Stimulated activated CD8-positive, alpha-beta memory T cell treated with anti-CD3 and anti-CD28 coated beads, Interleukin-12 subunit alpha, Interleukin-12 subunit beta, amount 100 ng/mL, for 24 hours (primary cell): ENCODE measurements around the gene GPR82.
"Not testable (repeated sequence)": the region's sequence is repeated elsewhere in the genome, so short reads cannot be mapped to it uniquely, and the experiment has no call there.

Experiments
- DNase-seq: peaks from one replicate; pipeline ENCODE4 v3.0.0-alpha.2; 2020; ENCODE audit errors: extremely low read depth

GPR82 gene, protein sequence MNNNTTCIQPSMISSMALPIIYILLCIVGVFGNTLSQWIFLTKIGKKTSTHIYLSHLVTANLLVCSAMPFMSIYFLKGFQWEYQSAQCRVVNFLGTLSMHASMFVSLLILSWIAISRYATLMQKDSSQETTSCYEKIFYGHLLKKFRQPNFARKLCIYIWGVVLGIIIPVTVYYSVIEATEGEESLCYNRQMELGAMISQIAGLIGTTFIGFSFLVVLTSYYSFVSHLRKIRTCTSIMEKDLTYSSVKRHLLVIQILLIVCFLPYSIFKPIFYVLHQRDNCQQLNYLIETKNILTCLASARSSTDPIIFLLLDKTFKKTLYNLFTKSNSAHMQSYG

DNA sequence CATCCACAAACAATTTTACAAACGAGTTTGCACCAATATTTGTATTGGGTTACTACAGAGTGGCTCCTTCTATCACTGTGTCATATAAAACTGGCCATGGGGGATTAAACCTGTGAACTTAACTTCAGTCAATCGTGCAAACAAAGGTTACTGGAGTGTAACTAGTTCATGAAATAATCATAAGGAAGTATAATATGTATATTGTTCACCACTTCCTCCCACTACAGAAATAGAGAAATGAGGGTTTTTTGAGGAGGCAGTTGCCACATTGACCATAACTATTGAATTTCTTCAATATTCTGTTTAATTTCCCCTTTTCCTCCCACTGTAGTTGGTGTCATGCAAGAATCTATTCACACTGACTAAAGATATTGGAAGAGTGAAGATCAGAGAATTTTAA lies at the start of gene GPR82:
TSS of gene GPR82 (plus strand) at position 356 of the 400 bp plus-strand sequence. CDS start 2,846 bp downstream, outside the sequence.
- DNase-seq: no peak

DNA sequence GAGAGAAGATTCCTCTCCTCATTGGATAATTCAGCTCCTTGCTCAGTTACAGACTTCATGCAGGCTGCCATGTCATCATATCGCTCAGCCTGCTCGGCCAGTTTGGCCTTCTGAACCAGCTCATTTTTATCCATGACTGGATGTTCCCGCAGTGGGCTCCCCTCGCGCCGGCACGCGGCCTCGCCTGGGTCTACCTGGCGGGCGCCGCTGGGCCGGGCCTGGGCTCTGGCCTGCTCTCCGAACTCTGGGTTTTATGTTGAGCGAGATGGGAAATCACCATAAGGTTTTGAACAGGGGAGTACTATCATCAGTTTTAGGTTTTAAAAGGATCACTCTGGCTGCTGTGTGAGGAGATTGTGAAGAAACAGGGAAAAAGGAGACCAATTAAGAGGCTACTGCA lies 47.6 kb upstream of the GPR82 start:
- DNase-seq: not testable (repeated sequence)

GRCh38 chrX:41677183-41678060 lies 46.6 kb upstream of the GPR82 start:
- DNase-seq: no peak

- no peak for DNase-seq
Measured at GRCh38 chrX:41684138-41684537, 39.8 kb upstream of the GPR82 start.

DNA sequence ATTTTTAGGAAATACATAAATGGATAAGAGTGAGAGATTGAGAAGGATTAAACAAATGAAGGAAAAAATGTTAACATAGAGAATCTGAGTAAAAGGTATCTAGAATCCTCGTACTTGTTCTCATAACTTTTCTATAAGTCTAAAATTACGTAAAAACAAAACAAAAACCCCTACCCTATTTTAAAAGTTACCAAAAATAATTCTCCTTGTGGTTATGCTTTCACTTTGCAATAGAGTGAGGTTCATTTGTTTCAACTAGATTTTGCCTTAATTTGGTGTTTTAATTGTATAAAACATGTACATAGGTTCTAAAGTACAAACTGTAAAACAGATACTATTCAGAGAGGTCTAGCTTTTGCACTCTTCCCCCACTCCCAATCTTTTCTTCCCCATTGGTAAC lies 39.0 kb upstream of the GPR82 start:
- no peak for DNase-seq

- DNase-seq: no peak
Measured at GRCh38 chrX:41686788-41687187, 37.2 kb upstream of the GPR82 start.

- no peak for DNase-seq
Measured at GRCh38 chrX:41688156-41688555, 35.8 kb upstream of the GPR82 start.

GRCh38 chrX:41688835-41689234 lies 35.1 kb upstream of the GPR82 start, which contains the start of gene GPR34:
TSS of gene GPR34 (plus strand) at chrX:41688973. CDS start at chrX:41695634, 6,661 bp downstream.
- no peak for DNase-seq

DNA sequence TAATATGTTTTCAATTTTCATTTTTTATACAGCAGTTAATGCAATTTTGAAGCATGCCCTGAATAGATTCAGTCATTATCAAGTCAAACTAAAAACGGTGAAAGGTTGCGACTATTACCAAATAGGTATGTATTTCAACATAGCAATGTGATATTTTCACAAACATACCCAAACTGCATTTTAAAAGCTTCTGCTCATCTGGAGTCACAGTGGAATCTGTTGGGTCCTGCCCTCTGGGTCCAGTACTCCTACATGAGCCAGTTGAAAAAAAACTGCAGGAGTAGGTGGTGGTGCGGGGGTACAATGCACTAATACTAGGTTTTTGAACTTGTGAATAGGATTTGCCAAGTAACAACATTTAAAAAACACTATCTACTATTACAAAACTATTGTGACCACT lies 34.3 kb upstream of the GPR82 start:
- DNase-seq: no peak

GRCh38 chrX:41692162-41692749 lies 31.7 kb upstream of the GPR82 start:
- no peak for DNase-seq

DNA sequence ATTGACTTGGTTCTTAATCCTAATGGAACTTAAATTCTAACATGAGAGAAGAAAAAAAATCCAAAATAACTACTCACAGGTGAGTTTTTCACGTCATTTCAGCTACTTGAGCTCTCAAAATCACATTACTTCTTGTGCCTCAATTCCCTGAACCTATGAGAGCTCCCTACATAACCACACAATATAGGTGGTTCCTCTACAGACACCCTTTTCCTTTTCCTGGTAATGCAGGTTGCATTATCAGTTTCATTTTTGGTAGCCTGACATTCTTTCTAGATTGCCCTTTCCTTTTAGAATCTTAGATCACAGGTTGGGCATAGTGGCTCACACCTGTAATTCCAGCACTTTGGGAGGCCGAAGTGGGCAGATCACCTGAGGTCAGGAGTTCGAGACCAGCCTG lies 31.0 kb upstream of the GPR82 start:
- no peak for DNase-seq

- no peak for DNase-seq
Measured at GRCh38 chrX:41695426-41695825, 28.6 kb upstream of the GPR82 start.

GRCh38 chrX:41703574-41704029 lies 20.4 kb upstream of the GPR82 start:
- no peak for DNase-seq

DNA sequence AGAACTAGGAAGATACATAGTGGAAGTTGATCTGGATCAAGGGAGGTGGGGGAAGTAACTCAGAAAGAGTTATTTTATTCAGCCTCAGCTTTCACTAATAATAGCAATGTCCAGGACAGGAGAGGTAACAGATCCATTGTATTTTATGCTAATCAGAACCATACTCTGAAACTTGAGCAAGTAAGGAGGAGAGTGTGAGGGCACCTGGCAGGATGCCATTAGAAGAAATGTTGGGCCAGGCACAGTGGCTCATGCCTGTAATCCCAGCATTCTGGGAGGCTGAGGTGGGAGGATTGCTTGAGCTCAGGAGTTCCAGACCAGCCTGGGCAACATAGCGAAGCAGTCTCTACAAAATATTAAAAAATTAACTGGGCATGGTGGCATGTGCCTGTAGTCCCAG lies 18.9 kb upstream of the GPR82 start:
- DNase-seq: no peak

DNA sequence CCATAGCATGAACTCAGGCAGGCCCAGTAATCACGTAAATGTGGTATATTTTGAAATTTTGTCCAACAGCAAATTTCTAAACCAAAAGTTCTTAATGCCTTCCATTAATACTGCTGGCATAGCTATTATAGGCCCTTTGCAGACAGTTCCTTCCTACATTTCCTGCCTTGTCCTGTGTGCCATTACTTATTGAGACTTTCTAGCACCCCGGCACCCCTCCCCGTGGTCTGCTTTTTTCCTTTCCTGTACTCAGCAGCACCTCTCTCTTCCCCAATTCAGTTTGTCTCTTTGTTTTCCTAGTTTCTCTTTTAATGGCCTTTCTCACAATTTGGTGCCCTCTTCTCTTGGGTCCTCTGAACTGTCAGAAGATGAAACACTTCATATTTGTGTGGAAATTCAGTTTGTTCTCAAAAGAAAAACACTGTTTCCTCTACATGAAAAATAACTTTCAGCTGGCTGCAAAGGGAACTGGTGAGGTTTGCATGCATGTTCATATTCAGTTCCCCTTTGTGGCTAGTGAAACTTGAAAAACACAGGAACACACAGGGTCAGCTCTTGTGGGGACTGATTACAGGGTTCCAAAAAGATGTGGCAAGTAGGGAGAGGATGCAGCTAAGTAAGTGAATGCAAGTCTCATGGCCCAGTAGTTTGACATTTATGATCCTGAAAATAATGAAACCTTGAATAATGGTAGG lies 18.2 kb upstream of the GPR82 start:
- DNase-seq: no peak

GRCh38 chrX:41707218-41707617 lies 16.8 kb upstream of the GPR82 start:
- no peak for DNase-seq

GRCh38 chrX:41708486-41708885 lies 15.5 kb upstream of the GPR82 start:
- no peak for DNase-seq

- DNase-seq: no peak
Measured at GRCh38 chrX:41711021-41711667, 12.8 kb upstream of the GPR82 start.

GRCh38 chrX:41716222-41716621 lies 7.8 kb upstream of the GPR82 start:
- no peak for DNase-seq

GRCh38 chrX:41716767-41717473 lies 7.1 kb upstream of the GPR82 start:
- no peak for DNase-seq
